ENCODE data around the gene TMEM259.

DNA sequence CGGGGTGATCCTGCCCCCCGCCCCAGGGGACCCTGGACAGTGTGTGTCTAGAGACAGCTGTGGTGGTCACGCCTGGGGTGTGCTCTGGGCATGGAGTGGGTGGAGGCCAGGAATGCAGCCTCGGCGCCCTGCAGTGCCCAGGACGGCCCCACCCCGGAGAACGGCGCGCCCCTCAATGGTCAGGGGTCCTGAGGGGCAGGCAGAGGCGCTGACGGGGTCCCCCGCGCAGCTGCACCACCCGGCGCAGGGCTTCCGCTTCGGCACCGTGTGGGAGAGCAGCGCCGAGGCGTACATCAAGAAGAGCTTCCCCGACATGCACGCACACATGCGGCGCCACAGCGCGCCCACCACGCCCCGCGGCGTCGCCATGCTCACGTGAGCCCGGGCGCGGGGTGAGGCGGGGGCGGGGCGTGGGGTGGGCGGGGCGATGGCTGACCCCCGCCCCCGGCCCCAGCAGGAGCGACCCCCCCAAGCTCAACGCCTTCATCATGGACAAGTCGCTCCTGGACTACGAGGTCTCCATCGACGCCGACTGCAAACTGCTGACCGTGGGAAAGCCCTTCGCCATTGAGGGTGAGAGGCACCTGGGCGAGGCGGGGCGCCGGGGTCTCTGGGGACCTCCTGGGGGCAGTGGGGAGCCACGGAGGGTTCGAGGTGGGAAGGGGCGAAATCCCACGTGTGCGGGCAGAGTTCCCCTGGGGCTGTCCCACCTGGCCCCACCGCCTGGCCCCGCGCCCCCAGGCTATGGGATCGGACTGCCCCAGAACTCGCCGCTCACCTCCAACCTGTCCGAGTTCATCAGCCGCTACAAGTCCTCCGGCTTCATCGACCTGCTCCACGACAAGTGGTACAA, 13.3 kb downstream of the TMEM259 start:
- no peak for TF ChIP-seq CHD4 (IDR thresholded peaks at IDR 0.05; ENCODE audit: borderline replicate concordance, low read length)
- no peak for TF ChIP-seq FOXJ3 (CRISPR knock-in tag; IDR thresholded peaks at IDR 0.05; ENCODE audit: borderline replicate concordance)

All from HepG2 (cell line).